GM19193 (cell line): Measurements from ENCODE around the gene CENPF.

Source experiments
- POLR2A ChIP-seq: IDR thresholded peaks from 4 replicates; pipeline ENCODE4 v1.6.1; 2011; ENCODE audit not compliant: insufficient read depth, insufficient read length; ENCODE audit errors: extremely low read depth

The CENPF gene

GRCh38 chr1:214645712-214646111 is 42.7 kb downstream of the CENPF start:
- no peak for TF ChIP-seq POLR2A

- no peak for TF ChIP-seq POLR2A
Measured at GRCh38 chr1:214648801-214649200, 45.8 kb downstream of the CENPF start.

GRCh38 chr1:214649607-214650006 is 46.6 kb downstream of the CENPF start:
- TF ChIP-seq POLR2A: no peak

- TF ChIP-seq POLR2A: no peak
Measured at GRCh38 chr1:214650664-214651063, 47.7 kb downstream of the CENPF start.

- no peak for TF ChIP-seq POLR2A
Measured at GRCh38 chr1:214657299-214657698, 54.3 kb downstream of the CENPF start.

GRCh38 chr1:214658175-214658574 is 55.2 kb downstream of the CENPF start:
- no peak for TF ChIP-seq POLR2A

- no peak for TF ChIP-seq POLR2A
Measured at GRCh38 chr1:214658785-214659184, 55.8 kb downstream of the CENPF start.

- TF ChIP-seq POLR2A: no peak
Measured at GRCh38 chr1:214660190-214660589, 57.2 kb downstream of the CENPF start.

- no peak for TF ChIP-seq POLR2A
Measured at GRCh38 chr1:214660900-214661299, 57.9 kb downstream of the CENPF start.

- TF ChIP-seq POLR2A: no peak
Measured at GRCh38 chr1:214662223-214662785, 59.3 kb downstream of the CENPF start.

GRCh38 chr1:214664651-214665433 is 61.8 kb downstream of the CENPF start:
- TF ChIP-seq POLR2A: no peak

GRCh38 chr1:214665606-214666110 is 62.7 kb downstream of the CENPF start:
- no peak for TF ChIP-seq POLR2A

GRCh38 chr1:214666674-214667073 is 63.7 kb downstream of the CENPF start:
- no peak for TF ChIP-seq POLR2A

GRCh38 chr1:214670098-214670497 is 67.1 kb downstream of the CENPF start:
- no peak for TF ChIP-seq POLR2A

- TF ChIP-seq POLR2A: no peak
Measured at GRCh38 chr1:214673576-214673975, 70.6 kb downstream of the CENPF start.

GRCh38 chr1:214676747-214677146 is 73.8 kb downstream of the CENPF start:
- no peak for TF ChIP-seq POLR2A
